ENCODE results near the gene GDF2. TPM values are rescaled to one million over a fixed set of nuclear protein-coding genes. Genes with fewer than 3 reads are reported as not detected.

The GDF2 gene
- total RNA-seq, 1 experiment from 2014 or later = not detected

- Mint-ChIP-seq H3K9me3 (no peaks in the 10 kb centered on the region), H3K36me3 (ENCODE audit: insufficient read depth in 1 of 3, low read depth in 3 of 3) (no peaks in the 10 kb centered on the region), H3K27ac (no peak overlapping the region; a peak in 1 of 7 replicates), H3K27me3 (ENCODE audit: low read depth) (peaks cover 63% of the 10 kb centered on the region), H3K4me3 (no peak overlapping the region), H3K4me1 (peaks cover 6 to 23% of the 10 kb centered on the region in 2 experiments)
- DNase-seq = no peak
- Histone ChIP-seq H3K27me3 (ENCODE audit: insufficient read depth, low read length) (peaks cover 12% of the 10 kb centered on the region; the same call in 1 of the 2 replicates), H3K27ac (ENCODE audit: insufficient read length, low read depth, low read length) (no peak overlapping the region), H3K56ac (ENCODE audit: insufficient read length, low read depth, low read length) (no peak overlapping the region), H2BK120ac (ENCODE audit: low read depth, low read length, poor library complexity, severe bottlenecking) (no peak overlapping the region), H3K9me3 (ENCODE audit: control insufficient read depth, low read depth, low read length) (no peaks in the 10 kb centered on the region), H4K20me1 (ENCODE audit: control insufficient read depth, insufficient read depth, insufficient read length) (no peaks in the 10 kb centered on the region), H2BK15ac (ENCODE audit: low read depth, low read length) (no peak overlapping the region), H3K23ac (ENCODE audit: insufficient read length, low read depth, low read length) (no peak overlapping the region), H3K79me2 (ENCODE audit: insufficient read depth, low read length) (no peaks in the 10 kb centered on the region), H3K4me1 (ENCODE audit: insufficient read depth, low read length) (no peaks in the 10 kb centered on the region), H4K8ac (replicated peaks; ENCODE audit: insufficient read length, low read depth, low read length) (no peak overlapping the region), H3K79me1 (ENCODE audit: insufficient read depth, low read depth, low read length, poor library complexity, severe bottlenecking) (no peaks in the 10 kb centered on the region), H2AFZ (ENCODE audit: low read length) (no peak overlapping the region), H3K23me2 (ENCODE audit: insufficient read length, low read depth, low read length, poor library complexity, severe bottlenecking) (peaks cover 4% of the 10 kb centered on the region), H2AK5ac (ENCODE audit: insufficient read length, low read length) (no peak overlapping the region), H3K18ac (ENCODE audit: insufficient read length, low read depth, low read length) (no peak overlapping the region), H3K4me2 (ENCODE audit: insufficient read depth, insufficient read length, low read length) (no peak overlapping the region), H2BK5ac (ENCODE audit: insufficient read length, low read length) (no peak overlapping the region), H3K14ac (ENCODE audit: insufficient read depth, low read length) (no peak overlapping the region), H2BK20ac (ENCODE audit: low read depth, low read length, poor library complexity, severe bottlenecking) (no peak overlapping the region), H3K4ac (ENCODE audit: low read depth, low read length) (no peak overlapping the region), H4K5ac (ENCODE audit: insufficient read length, low read depth, low read length) (no peak overlapping the region), H3T11ph (ENCODE audit: low read length) (no peak overlapping the region), H4K91ac (ENCODE audit: insufficient read length, low read depth, low read length) (no peak overlapping the region), H2BK12ac (ENCODE audit: insufficient read length, low read depth, low read length) (no peak overlapping the region), H3K9ac (ENCODE audit: extremely low read depth, insufficient read length, low read length) (no peak overlapping the region)
- TF ChIP-seq, protein P1, sequence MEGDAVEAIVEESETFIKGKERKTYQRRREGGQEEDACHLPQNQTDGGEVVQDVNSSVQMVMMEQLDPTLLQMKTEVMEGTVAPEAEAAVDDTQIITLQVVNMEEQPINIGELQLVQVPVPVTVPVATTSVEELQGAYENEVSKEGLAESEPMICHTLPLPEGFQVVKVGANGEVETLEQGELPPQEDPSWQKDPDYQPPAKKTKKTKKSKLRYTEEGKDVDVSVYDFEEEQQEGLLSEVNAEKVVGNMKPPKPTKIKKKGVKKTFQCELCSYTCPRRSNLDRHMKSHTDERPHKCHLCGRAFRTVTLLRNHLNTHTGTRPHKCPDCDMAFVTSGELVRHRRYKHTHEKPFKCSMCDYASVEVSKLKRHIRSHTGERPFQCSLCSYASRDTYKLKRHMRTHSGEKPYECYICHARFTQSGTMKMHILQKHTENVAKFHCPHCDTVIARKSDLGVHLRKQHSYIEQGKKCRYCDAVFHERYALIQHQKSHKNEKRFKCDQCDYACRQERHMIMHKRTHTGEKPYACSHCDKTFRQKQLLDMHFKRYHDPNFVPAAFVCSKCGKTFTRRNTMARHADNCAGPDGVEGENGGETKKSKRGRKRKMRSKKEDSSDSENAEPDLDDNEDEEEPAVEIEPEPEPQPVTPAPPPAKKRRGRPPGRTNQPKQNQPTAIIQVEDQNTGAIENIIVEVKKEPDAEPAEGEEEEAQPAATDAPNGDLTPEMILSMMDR (conservative IDR thresholded peaks at IDR 0.05) = no peak
- WGBS (ENCODE audit: extremely low coverage, insufficient read length, low lambda C conversion rate) = no CpG with 5 or more reads among the region's 12 CpGs
Measured at GRCh38 chr10:47296156-47296894, 25.9 kb upstream of the GDF2 start.
